ENCODE data around the gene ORAI3. TPM values are rescaled to one million over a fixed set of nuclear protein-coding genes. Genes with fewer than 3 reads are reported as not detected.

The ORAI3 gene
- total and polyA plus RNA-seq, 9 donors, result 21.5 to 30.8 (median 25.2) TPM

DNA sequence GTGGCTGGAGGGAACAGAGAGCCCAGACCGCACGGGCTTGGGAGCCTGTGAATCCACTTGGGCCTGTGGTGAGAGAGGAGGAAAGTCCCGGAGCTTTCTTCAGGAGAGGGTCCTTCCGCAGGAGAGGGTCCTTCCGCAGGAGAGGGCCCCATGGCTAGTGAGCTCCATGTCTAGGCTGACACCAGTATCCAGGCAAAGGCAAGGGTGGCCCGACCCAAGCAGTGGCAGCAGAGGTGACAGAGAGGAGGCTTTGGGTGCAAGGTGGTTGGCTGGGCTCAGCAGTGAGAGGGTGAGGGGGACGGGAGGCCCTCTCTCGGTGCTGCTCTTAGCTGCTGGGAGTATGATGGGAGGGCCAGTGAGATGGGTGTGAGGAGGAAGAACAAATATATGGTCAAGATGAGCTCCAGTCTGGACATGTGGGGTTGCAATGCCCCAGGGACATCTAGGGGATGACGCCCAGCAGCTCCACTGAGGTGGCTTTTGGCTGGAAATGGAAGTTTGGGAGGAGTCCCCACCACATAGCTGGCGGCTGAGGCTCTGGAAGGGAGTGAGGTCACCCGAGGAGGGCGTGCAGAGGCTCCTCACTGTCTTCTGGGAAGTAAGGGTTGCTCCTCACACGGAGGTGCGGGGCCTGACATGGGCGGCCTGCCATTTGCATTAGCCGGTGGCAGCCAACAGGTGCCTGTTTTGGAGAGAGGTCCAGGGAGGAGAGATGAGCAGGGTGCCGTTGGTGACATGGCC, 33.9 kb downstream of the ORAI3 start:
- WGBS, 3 donors, result 71 to 77% (median 73%) methylated on average over 17 of the region's 17 CpGs
- Histone ChIP-seq H3K27me3 (no peaks in the 10 kb centered on the region), H3K36me3 (no peaks in the 10 kb centered on the region), H3K9me3 (no peaks in the 10 kb centered on the region), H3K4me3 (no peak overlapping the region), H3K27ac (no peak overlapping the region), H3K4me1 (ENCODE audit: insufficient read depth) (peaks cover 8% of the 10 kb centered on the region)
- intact Hi-C loops (cut with DNase I), result loop anchor here in 3 of 4 donors (5.0 to 10.0 kb wide), 5 partner anchors 52 to 892 kb away; partner anchors contain the start of genes ZNF267 (in 2 of the 3), STX4 (in 1 of the 3) and ZNF843 (in 1 of the 3)
- DNase-seq, result no peak
- no peak for TF ChIP-seq POLR2A (IDR thresholded peaks at IDR 0.05)

DNA sequence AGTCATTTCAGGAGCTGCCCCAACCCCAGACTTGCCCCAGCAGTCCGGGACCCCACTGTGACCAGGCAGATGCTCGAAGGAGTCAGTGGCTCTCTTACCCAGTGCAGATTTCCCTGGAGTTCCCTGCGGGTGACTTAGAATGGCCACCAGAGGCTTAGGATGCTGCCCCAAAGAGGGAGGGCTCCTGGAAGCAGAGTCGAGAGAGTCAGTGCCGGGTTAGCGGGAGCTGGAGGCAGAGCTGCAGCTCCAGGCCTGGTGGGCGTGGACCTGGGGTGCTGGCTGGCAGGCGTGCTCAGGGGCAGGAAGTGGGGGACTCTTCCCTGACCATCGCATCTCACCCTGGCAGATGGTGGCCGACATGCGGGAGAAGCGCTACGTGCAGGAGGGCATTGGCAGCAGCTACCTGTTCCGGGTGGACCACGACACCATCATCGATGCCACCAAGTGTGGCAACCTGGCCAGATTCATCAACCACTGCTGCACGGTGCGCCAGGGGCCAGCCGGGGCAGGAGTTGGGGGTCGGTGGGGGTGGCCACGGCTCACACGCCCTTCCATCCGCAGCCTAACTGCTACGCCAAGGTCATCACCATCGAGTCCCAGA, 34.5 kb downstream of the ORAI3 start:
- WGBS, 3 donors, result 74 to 83% (median 75%) methylated on average over 25 of the region's 25 CpGs
- Histone ChIP-seq H3K27ac (no peak overlapping the region), H3K4me3 (no peak overlapping the region), H3K27me3 (no peaks in the 10 kb centered on the region), H3K9me3 (no peaks in the 10 kb centered on the region), H3K4me1 (ENCODE audit: insufficient read depth) (peaks cover 8% of the 10 kb centered on the region), H3K36me3 (no peaks in the 10 kb centered on the region)
- TF ChIP-seq, protein P1, sequence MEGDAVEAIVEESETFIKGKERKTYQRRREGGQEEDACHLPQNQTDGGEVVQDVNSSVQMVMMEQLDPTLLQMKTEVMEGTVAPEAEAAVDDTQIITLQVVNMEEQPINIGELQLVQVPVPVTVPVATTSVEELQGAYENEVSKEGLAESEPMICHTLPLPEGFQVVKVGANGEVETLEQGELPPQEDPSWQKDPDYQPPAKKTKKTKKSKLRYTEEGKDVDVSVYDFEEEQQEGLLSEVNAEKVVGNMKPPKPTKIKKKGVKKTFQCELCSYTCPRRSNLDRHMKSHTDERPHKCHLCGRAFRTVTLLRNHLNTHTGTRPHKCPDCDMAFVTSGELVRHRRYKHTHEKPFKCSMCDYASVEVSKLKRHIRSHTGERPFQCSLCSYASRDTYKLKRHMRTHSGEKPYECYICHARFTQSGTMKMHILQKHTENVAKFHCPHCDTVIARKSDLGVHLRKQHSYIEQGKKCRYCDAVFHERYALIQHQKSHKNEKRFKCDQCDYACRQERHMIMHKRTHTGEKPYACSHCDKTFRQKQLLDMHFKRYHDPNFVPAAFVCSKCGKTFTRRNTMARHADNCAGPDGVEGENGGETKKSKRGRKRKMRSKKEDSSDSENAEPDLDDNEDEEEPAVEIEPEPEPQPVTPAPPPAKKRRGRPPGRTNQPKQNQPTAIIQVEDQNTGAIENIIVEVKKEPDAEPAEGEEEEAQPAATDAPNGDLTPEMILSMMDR (IDR thresholded peaks at IDR 0.05), result no peak
- TF ChIP-seq EP300 (IDR thresholded peaks at IDR 0.05), result no peak
- TF ChIP-seq POLR2A (IDR thresholded peaks at IDR 0.05), result no peak
- no peak for DNase-seq
- intact Hi-C loops (cut with DNase I), result loop anchor here in 3 of 4 donors (5.0 to 10.0 kb wide), 5 partner anchors 51 to 891 kb away; partner anchors contain the start of genes ZNF267 (in 2 of the 3), STX4 (in 1 of the 3) and ZNF843 (in 1 of the 3)

GRCh38 chr16:30983898-30984610, 35.2 kb downstream of the ORAI3 start:
- H3K36me3 ChIP-seq, result no peaks in the 10 kb centered on the region

GRCh38 chr16:30984669-30985400, 36.0 kb downstream of the ORAI3 start, which contains the start of gene HSD3B7:
Gene HSD3B7 (plus strand): TSS chr16:30985207. CDS start chr16:30985659, 452 bp downstream.
- TF ChIP-seq, protein P1 (IDR thresholded peaks at IDR 0.05), result peak; percentile 87 to 97 (median 97)
- no peak for TF ChIP-seq POLR2A (IDR thresholded peaks at IDR 0.05)
- TF ChIP-seq EP300 (IDR thresholded peaks at IDR 0.05), result no peak
- intact Hi-C loops (cut with DNase I), result loop anchor here (2.0 to 10.0 kb wide), 7 partner anchors 50 to 890 kb away; partner anchors contain the start of genes ZNF843 (in 4 of the 4), ZNF267 (in 2 of the 4) and STX4 (in 1 of the 4)
- Histone ChIP-seq H3K4me3 (peak within 1 kb of the TSS; percentile 42), H3K27ac (no peak within 1 kb of the TSS), H3K4me1 (ENCODE audit: insufficient read depth) (peaks cover 8% of the 10 kb centered on the region), H3K36me3 (no peaks in the 10 kb centered on the region), H3K27me3 (no peaks in the 10 kb centered on the region), H3K9me3 (no peaks in the 10 kb centered on the region)
- peak; percentile 90 to 96 (median 94) for DNase-seq
- 18 to 25% (median 21%) methylated on average over 24 of the region's 24 CpGs for WGBS, 3 donors

More at GRCh38 chr16:30983898-30984610, 35.2 kb downstream of the ORAI3 start:
- 62 to 66% (median 64%) methylated on average over 14 of the region's 14 CpGs for WGBS, 3 donors
- H3K4me3 ChIP-seq, result no peak overlapping the region
- H3K27me3 ChIP-seq, result no peaks in the 10 kb centered on the region
- intact Hi-C loops (cut with DNase I), result loop anchor here in 3 of 4 donors (2.0 to 10.0 kb wide), 6 partner anchors 51 to 891 kb away; partner anchors contain the start of genes ZNF267 (in 2 of the 3), STX4 (in 1 of the 3) and ZNF843 (in 1 of the 3)
- no peak for DNase-seq
- H3K27ac ChIP-seq, result no peak overlapping the region
- H3K4me1 ChIP-seq (ENCODE audit: insufficient read depth), result peaks cover 8% of the 10 kb centered on the region
- H3K9me3 ChIP-seq, result no peaks in the 10 kb centered on the region
- TF ChIP-seq EP300 (IDR thresholded peaks at IDR 0.05) (no peak), POLR2A (IDR thresholded peaks at IDR 0.05) (no peak)
- TF ChIP-seq, protein P1 (IDR thresholded peaks at IDR 0.05), result no peak
